Measurements from ENCODE around the gene GPRASP3.

The GPRASP3 gene

GRCh38 chrX:102765809-102766208, 45.3 kb downstream of the GPRASP3 start:
- DNase-seq = no peak

- DNase-seq = no peak
Measured at GRCh38 chrX:102767287-102767686, 46.7 kb downstream of the GPRASP3 start.

GRCh38 chrX:102768987-102769761, 48.6 kb downstream of the GPRASP3 start:
- DNase-seq = peak; percentile 71

Data from activated naive CD4-positive, alpha-beta T cell treated with anti-CD3 and anti-CD28 coated beads, Interleukin-2, amount 50 U/mL, for 16 hours (primary cell).